Measurements from ENCODE around the gene ZNHIT6. TPM values are rescaled to one million over a fixed set of nuclear protein-coding genes. Genes with fewer than 3 reads are reported as not detected.
A peak's percentile ranks its signal among the peaks of the same experiment; 100 is the strongest.

ZNHIT6 gene
- total and polyA plus RNA-seq, 2 experiments from 2014 or later, result 11.1 to 17.4 TPM

- DNase-seq (ENCODE audit: low read depth in 1 of 2, low spot score in 1 of 2), result no peak
- H3K27me3 ChIP-seq, result no peaks in the 10 kb centered on the region
- H3K4me1 ChIP-seq (ENCODE audit: low read depth), result peaks cover 23% of the 10 kb centered on the region
- no peak overlapping the region for H3K4me3 ChIP-seq
- no peak overlapping the region for H3K27ac ChIP-seq
- H3K9me3 ChIP-seq (ENCODE audit: low read depth), result no peaks in the 10 kb centered on the region
- no peaks in the 10 kb centered on the region for H3K36me3 ChIP-seq
- no peak for TF ChIP-seq CTCF (IDR thresholded peaks at IDR 0.05; ENCODE audit: low read depth, low read length)
These were observed 99.4 kb downstream of the ZNHIT6 start for GRCh38 chr1:85608851-85609250.

- no peak for DNase-seq (ENCODE audit: low read depth in 1 of 2, low spot score in 1 of 2)
These were observed 100.3 kb downstream of the ZNHIT6 start for GRCh38 chr1:85607921-85608265.

GRCh38 chr1:85607126-85607920, 100.9 kb downstream of the ZNHIT6 start:
- Histone ChIP-seq H3K4me1 (ENCODE audit: low read depth) (peaks cover 13% of the 10 kb centered on the region), H3K27ac (peak overlapping the region; percentile 45), H3K9me3 (ENCODE audit: low read depth) (no peaks in the 10 kb centered on the region), H3K27me3 (no peaks in the 10 kb centered on the region), H3K36me3 (no peaks in the 10 kb centered on the region), H3K4me3 (no peak overlapping the region)
- no peak for TF ChIP-seq CTCF (IDR thresholded peaks at IDR 0.05; ENCODE audit: low read depth, low read length)
- peak; percentile 30 to 99 for DNase-seq (ENCODE audit: low read depth in 1 of 2, low spot score in 1 of 2)

More at GRCh38 chr1:85607921-85608265, 100.3 kb downstream of the ZNHIT6 start:
- Histone ChIP-seq H3K9me3 (ENCODE audit: low read depth) (no peaks in the 10 kb centered on the region), H3K27me3 (no peaks in the 10 kb centered on the region), H3K4me1 (ENCODE audit: low read depth) (peaks cover 18% of the 10 kb centered on the region), H3K4me3 (no peak overlapping the region), H3K36me3 (no peaks in the 10 kb centered on the region), H3K27ac (no peak overlapping the region)
- no peak for TF ChIP-seq CTCF (IDR thresholded peaks at IDR 0.05; ENCODE audit: low read depth, low read length)

- no peaks in the 10 kb centered on the region for H3K9me3 ChIP-seq (ENCODE audit: low read depth)
- peak in 1 of 2 donors; percentile 9 for DNase-seq (ENCODE audit: low read depth in 1 of 2, low spot score in 1 of 2)
- no peak for TF ChIP-seq CTCF (IDR thresholded peaks at IDR 0.05; ENCODE audit: low read depth, low read length)
- H3K27me3 ChIP-seq, result no peaks in the 10 kb centered on the region
- no peaks in the 10 kb centered on the region for H3K36me3 ChIP-seq
- no peak overlapping the region for H3K27ac ChIP-seq
- H3K4me3 ChIP-seq, result no peak overlapping the region
- H3K4me1 ChIP-seq (ENCODE audit: low read depth), result peaks cover 7% of the 10 kb centered on the region
These were observed 101.8 kb downstream of the ZNHIT6 start for GRCh38 chr1:85606414-85606800.

GRCh38 chr1:85605484-85606413, 102.5 kb downstream of the ZNHIT6 start:
- Histone ChIP-seq H3K36me3 (no peaks in the 10 kb centered on the region), H3K9me3 (ENCODE audit: low read depth) (no peaks in the 10 kb centered on the region), H3K27me3 (no peaks in the 10 kb centered on the region), H3K4me3 (no peak overlapping the region), H3K4me1 (ENCODE audit: low read depth) (peaks cover 7% of the 10 kb centered on the region), H3K27ac (no peak overlapping the region)
- DNase-seq (ENCODE audit: low read depth in 1 of 2, low spot score in 1 of 2), result no peak
- no peak for TF ChIP-seq CTCF (IDR thresholded peaks at IDR 0.05; ENCODE audit: low read depth, low read length)
